HG02571 (cell line): Measurements from ENCODE around the gene SMIM34.
"Not testable (repeated sequence)": the region's sequence is repeated elsewhere in the genome, so short reads cannot be mapped to it uniquely, and the experiment has no call there.

Experiments used
- ATAC-seq: cut with Tn5 transposase; IDR thresholded peaks from one replicate; pipeline ENCODE4 v1.9.1; 2021; ENCODE audit warnings: mild to moderate bottlenecking, moderate library complexity; ENCODE audit not compliant: unreplicated experiment

The SMIM34 gene

GRCh38 chr21:34374462-34374861, 49.3 kb downstream of the SMIM34 start:
- ATAC-seq, result not testable (repeated sequence)

- ATAC-seq, result no peak
Observed at GRCh38 chr21:34372321-34372720, 51.4 kb downstream of the SMIM34 start.

DNA sequence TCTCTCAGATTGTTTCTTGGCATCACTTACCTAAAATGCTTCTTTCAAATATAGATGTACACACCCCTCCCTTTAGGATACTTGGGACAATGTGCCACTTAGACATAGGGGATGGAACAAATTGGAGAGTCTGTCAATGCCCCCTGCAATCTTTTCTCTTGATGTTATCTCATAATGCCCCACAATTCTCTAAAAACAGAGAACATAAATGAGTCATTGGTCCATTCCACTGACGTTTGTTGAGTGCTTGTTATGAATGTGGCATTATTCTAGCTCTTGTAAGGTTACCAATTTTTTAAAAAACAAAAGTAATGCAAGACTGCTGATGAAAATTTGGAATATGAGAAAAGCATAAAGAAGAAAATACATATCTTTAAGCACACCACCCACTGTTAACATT, 54.0 kb downstream of the SMIM34 start:
- no peak for ATAC-seq
